Endothelial cell of umbilical vein (primary cell): ENCODE data around the gene LAMC3. TPM values are rescaled to one million over a fixed set of nuclear protein-coding genes. Genes with fewer than 3 reads are reported as not detected.

Experiments
- BruUV-seq: library from RNA; stranded (reverse); fragments of 400-500 nt; replicated peaks from 2 replicates; lab custom pipeline; 2021; lab: Mats Ljungman, UMichigan
- CTCF ChIA-PET: fragments of 300-600, 350-600 bp; sonication (Branson Sonifier 250); formaldehyde crosslinking; loops from one replicate; lab custom pipeline; 2021; ENCODE audit warnings: antibody characterized with exemption, inconsistent platforms; lab: Charles Lee
- POLR2A ChIA-PET: fragments of 300-600, 350-600 bp; sonication (Branson Sonifier 250); formaldehyde crosslinking; loops from one replicate; lab custom pipeline; 2021; ENCODE audit warnings: antibody characterized with exemption, inconsistent platforms; lab: Charles Lee
- DNase-seq: peaks from one replicate; pipeline ENCODE4 v3.0.0-alpha.2; 2011; ENCODE audit warnings: low read depth, low spot score
- FAIRE-seq: peaks from 2 replicates; lab custom pipeline; 2011; peaks lifted over from hg19 to GRCh38; lab: Jason Lieb, UNC
- H2AFZ ChIP-seq: 2 replicates; pipeline ENCODE4 v1.6.0; 2012; ENCODE audit warnings: low read depth, low read length, control low read depth, inconsistent platforms
- H3K27ac ChIP-seq: 2 replicates; pipeline ENCODE4 v1.5.1; 2011; ENCODE audit warnings: low read depth, mild to moderate bottlenecking, control low read depth, low read length, moderate library complexity; ENCODE audit not compliant: insufficient read depth
- H3K27me3 ChIP-seq, 2 experiments: 2 replicates each; pipeline versions ENCODE4 v1.6.0 to v1.6.1; 2011; ENCODE audit warnings: low read length in 2 of 2, mixed read lengths in 1 of 2; ENCODE audit not compliant: control insufficient read depth in 2 of 2, insufficient read depth in 2 of 2
- H3K36me3 ChIP-seq, 2 experiments: 2 replicates in 1 of 2; 3 replicates in 1 of 2; pipeline ENCODE4 v1.5.1; 2011; ENCODE audit warnings: low read length in 2 of 2, mild to moderate bottlenecking in 1 of 2, moderate library complexity in 1 of 2; ENCODE audit not compliant: control insufficient read depth in 2 of 2, insufficient read depth in 2 of 2; ENCODE audit errors: extremely low read depth in 1 of 2
- H3K4me1 ChIP-seq: 3 replicates; pipeline ENCODE4 v1.5.1; 2011; ENCODE audit warnings: mild to moderate bottlenecking, low read length; ENCODE audit not compliant: control insufficient read depth, insufficient read depth; ENCODE audit errors: extremely low read depth
- H3K4me2 ChIP-seq: 2 replicates; pipeline ENCODE4 v1.6.1; 2011; ENCODE audit warnings: low read length, control low read depth, mixed read lengths; ENCODE audit not compliant: insufficient read depth
- H3K4me3 ChIP-seq, 3 experiments: fragments of 200-600 bp in 1 of 3; sonication (generic), shearing (Covaris generic) in 1 of 3; replicated peaks in 1 of 3; 2 replicates each; pipeline ENCODE4 v1.5.1; 2011 to 2016; ENCODE audit warnings: control low read depth in 3 of 3, low read length in 3 of 3, mild to moderate bottlenecking in 2 of 3, inconsistent platforms in 1 of 3, low read depth in 1 of 3, moderate library complexity in 1 of 3; ENCODE audit not compliant: insufficient read depth in 1 of 3
- H3K79me2 ChIP-seq: 2 replicates; pipeline ENCODE4 v1.6.0; 2012; ENCODE audit warnings: low read length, inconsistent platforms; ENCODE audit not compliant: control insufficient read depth, insufficient read depth
- H3K9ac ChIP-seq: replicated peaks from 2 replicates; pipeline ENCODE3; 2011; ENCODE audit warnings: low read length, control low read depth; ENCODE audit not compliant: insufficient read depth; ENCODE audit errors: extremely low read depth
- H3K9me1 ChIP-seq: replicated peaks from 3 replicates; pipeline ENCODE4 v1.6.0; 2011; ENCODE audit warnings: mild to moderate bottlenecking, low read length; ENCODE audit not compliant: control insufficient read depth, insufficient read depth; ENCODE audit errors: extremely low read depth
- H3K9me3 ChIP-seq: replicated peaks from 2 replicates; pipeline ENCODE4 v1.5.1; 2012; ENCODE audit warnings: low read length, inconsistent platforms; ENCODE audit not compliant: control insufficient read depth, insufficient read depth
- H4K20me1 ChIP-seq: replicated peaks from 2 replicates; pipeline ENCODE3; 2011; ENCODE audit warnings: mild to moderate bottlenecking, low read length; ENCODE audit not compliant: control insufficient read depth, insufficient read depth; ENCODE audit errors: extremely low read depth
- EZH2 ChIP-seq: IDR thresholded peaks from 2 replicates; pipeline ENCODE4 v1.6.1; 2012; ENCODE audit warnings: borderline replicate concordance, low read depth, mild to moderate bottlenecking, moderate library complexity, low read length, inconsistent platforms; ENCODE audit not compliant: severe bottlenecking
- FOS ChIP-seq: IDR thresholded peaks from 2 replicates; pipeline ENCODE4 v1.6.1; 2011; ENCODE audit warnings: mild to moderate bottlenecking, low read length, moderate library complexity, borderline replicate concordance; ENCODE audit not compliant: insufficient read depth
- GATA2 ChIP-seq: IDR thresholded peaks from 2 replicates; pipeline ENCODE4 v1.7.0; 2011; ENCODE audit warnings: low read depth, mild to moderate bottlenecking, moderate library complexity, mixed read lengths, low read length; ENCODE audit not compliant: insufficient read length, insufficient read depth
- JUN ChIP-seq: IDR thresholded peaks from 2 replicates; pipeline ENCODE4 v1.6.1; 2011; ENCODE audit warnings: borderline replicate concordance, low read depth; ENCODE audit not compliant: insufficient read length, insufficient read depth
- MYC ChIP-seq: IDR thresholded peaks from one replicate; pipeline ENCODE4 v1.6.1; 2011; ENCODE audit warnings: mild to moderate bottlenecking, low read depth, low read length
- POLR2A ChIP-seq: IDR thresholded peaks from 2 replicates; pipeline ENCODE4 v1.6.1; 2012; ENCODE audit warnings: low read depth, mild to moderate bottlenecking, control low read depth, low read length
- POLR2AphosphoS5 ChIP-seq: IDR thresholded peaks from 2 replicates; pipeline ENCODE4 v1.6.1; 2012; ENCODE audit warnings: low read depth, mild to moderate bottlenecking, control low read depth, low read length, moderate library complexity; ENCODE audit not compliant: insufficient read depth
- dilution Hi-C: fragments of 300-500 bp; cut with MboI; formaldehyde crosslinking; loops from one replicate; pipeline ENCODE4 v1.15.0; 2019; ENCODE audit warnings: low sequenced_read_pairs; ENCODE audit not compliant: extremely low pct_ligation_motif_present
- intact Hi-C: fragments of 100-400 bp; cut with micrococcal nuclease; formaldehyde crosslinking; loops from one replicate; pipeline ENCODE4 v1.10.0; 2022
- polyA plus RNA-seq, 4 experiments: library from polyadenylated mRNA; depleted of rRNA in 3 of 4; stranded (reverse) in 3 of 4; unstranded in 1 of 4; fragments of >200 nt; gene quantifications; 2 replicates each; pipeline versions ENCODE4 v1.2.1 to v1.2.3, GENCODE V29; 2011 to 2012; ENCODE audit warnings: missing spikeins in 1 of 4
- total RNA-seq: library from RNA; stranded (reverse); gene quantifications from 2 replicates; pipeline ENCODE4 v1.2.3, GENCODE V29; 2021
- TF ChIP-seq, protein P1 (sequence below), 2 donors: IDR thresholded peaks; 1 replicate in 1 of 2; 2 replicates in 1 of 2; pipeline ENCODE4 v1.5.1; 2011; ENCODE audit warnings: low read length in 2 of 2, mild to moderate bottlenecking in 2 of 2, moderate library complexity in 2 of 2, control low read depth in 1 of 2, inconsistent platforms in 1 of 2, low read depth in 1 of 2; ENCODE audit not compliant: insufficient read depth in 1 of 2; ENCODE audit errors: extremely low read depth in 1 of 2
- TF ChIP-seq, protein P2 (sequence below): IDR thresholded peaks from 2 replicates; pipeline ENCODE4 v1.6.1; 2011; ENCODE audit not compliant: insufficient read depth, insufficient read length

Gene LAMC3
- total and polyA plus RNA-seq, 2 donors (not counting 3 experiments of a cell fraction or from before 2014, with no cell fraction given) = 0.18 to 0.38 TPM

DNA sequence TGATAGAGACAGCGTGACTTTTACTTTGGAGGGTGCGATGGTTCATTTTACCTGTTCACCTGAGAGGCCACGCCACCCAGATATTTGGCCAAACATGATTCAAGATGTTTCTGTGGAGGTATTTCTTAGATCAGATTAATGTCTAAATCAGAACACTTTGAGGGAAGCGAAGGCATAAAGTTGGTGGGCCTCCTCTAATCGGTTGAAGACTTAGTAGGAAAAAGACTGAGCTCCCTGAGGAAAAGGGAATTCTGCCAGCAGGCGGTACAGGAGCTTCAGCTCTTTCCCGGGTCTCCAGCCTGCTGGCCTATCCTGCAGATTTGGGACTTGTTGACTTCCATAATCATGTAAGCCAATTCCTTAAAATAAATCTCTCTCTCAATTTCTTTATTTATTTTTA, 7.0 kb upstream of the LAMC3 start:
- TF ChIP-seq MYC = no peak
- TF ChIP-seq POLR2AphosphoS5 = no peak
- no peak for TF ChIP-seq FOS
- TF ChIP-seq GATA2 = no peak
- FAIRE-seq = no peak
- Histone ChIP-seq H3K79me2 (no peaks in the 10 kb centered on the region), H3K4me1 (no peaks in the 10 kb centered on the region), H3K27me3 (peaks cover 5 to 13% of the 10 kb centered on the region in 2 experiments), H2AFZ (no peak overlapping the region), H3K9me3 (no peaks in the 10 kb centered on the region), H3K36me3 (no peaks in the 10 kb centered on the region), H3K9me1 (no peaks in the 10 kb centered on the region), H3K9ac (no peak overlapping the region), H3K27ac (no peak overlapping the region), H4K20me1 (no peaks in the 10 kb centered on the region), H3K4me2 (no peak overlapping the region), H3K4me3 (no peak overlapping the region)
- dilution Hi-C loops = no loop called here
- intact Hi-C loops = no loop called here
- DNase-seq = no peak
- CTCF ChIA-PET = interaction anchor here (0.9 to 10.2 kb wide), 4 partner anchors 9 to 301 kb away, joined by 3 to 181 read pairs (median 4); no protein-coding TSS in a partner anchor
- POLR2A ChIA-PET = no interaction called here
- BruUV-seq = no TSS peak

DNA sequence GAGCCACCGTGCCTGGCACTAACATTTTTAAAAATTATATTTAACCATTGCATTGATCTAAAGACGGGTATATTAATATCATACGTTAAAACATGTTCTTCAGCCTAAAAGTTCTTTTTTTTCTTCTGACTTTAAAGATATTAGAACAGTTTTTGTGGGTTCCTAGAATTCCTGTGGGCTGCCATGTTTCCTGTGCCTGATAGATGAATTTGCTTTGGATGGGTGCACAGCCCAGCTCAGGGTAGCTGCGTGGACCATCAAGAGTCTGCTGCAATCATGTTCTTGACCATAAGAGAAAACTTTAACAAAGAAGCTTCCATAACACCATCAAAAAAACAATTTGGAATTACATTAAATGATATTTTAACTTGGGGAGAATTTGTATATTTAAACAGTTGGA, 2.4 kb upstream of the LAMC3 start:
- POLR2A ChIA-PET = no interaction called here
- no peak overlapping the region for H3K4me2 ChIP-seq
- no peaks in the 10 kb centered on the region for H3K36me3 ChIP-seq
- no peak overlapping the region for H3K4me3 ChIP-seq
- CTCF ChIA-PET = interaction anchor here (1.1 to 3.3 kb wide), 3 partner anchors 8 to 306 kb away, joined by 3 to 11 read pairs (median 5); no protein-coding TSS in a partner anchor
- intact Hi-C loops (no loop called here), dilution Hi-C loops (no loop called here)
- peaks cover 16 to 19% of the 10 kb centered on the region in 2 experiments for H3K27me3 ChIP-seq
- FAIRE-seq (no peak), DNase-seq (no peak)
- no peaks in the 10 kb centered on the region for H3K79me2 ChIP-seq
- H3K27ac ChIP-seq = no peak overlapping the region
- TF ChIP-seq POLR2A (no peak), FOS (no peak), POLR2AphosphoS5 (no peak), EZH2 (no peak), MYC (no peak), JUN (no peak), GATA2 (no peak)
- TF ChIP-seq, protein P1, sequence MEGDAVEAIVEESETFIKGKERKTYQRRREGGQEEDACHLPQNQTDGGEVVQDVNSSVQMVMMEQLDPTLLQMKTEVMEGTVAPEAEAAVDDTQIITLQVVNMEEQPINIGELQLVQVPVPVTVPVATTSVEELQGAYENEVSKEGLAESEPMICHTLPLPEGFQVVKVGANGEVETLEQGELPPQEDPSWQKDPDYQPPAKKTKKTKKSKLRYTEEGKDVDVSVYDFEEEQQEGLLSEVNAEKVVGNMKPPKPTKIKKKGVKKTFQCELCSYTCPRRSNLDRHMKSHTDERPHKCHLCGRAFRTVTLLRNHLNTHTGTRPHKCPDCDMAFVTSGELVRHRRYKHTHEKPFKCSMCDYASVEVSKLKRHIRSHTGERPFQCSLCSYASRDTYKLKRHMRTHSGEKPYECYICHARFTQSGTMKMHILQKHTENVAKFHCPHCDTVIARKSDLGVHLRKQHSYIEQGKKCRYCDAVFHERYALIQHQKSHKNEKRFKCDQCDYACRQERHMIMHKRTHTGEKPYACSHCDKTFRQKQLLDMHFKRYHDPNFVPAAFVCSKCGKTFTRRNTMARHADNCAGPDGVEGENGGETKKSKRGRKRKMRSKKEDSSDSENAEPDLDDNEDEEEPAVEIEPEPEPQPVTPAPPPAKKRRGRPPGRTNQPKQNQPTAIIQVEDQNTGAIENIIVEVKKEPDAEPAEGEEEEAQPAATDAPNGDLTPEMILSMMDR (IDR thresholded peaks at IDR 0.05; ENCODE audit: extremely low read depth in 1 of 2, insufficient read depth in 1 of 2, low read depth in 1 of 2, low read length in 2 of 2) = no peak
- TF ChIP-seq, protein P2, sequence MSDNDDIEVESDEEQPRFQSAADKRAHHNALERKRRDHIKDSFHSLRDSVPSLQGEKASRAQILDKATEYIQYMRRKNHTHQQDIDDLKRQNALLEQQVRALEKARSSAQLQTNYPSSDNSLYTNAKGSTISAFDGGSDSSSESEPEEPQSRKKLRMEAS = no peak
- no peaks in the 10 kb centered on the region for H4K20me1 ChIP-seq
- no TSS peak for BruUV-seq
- no peak overlapping the region for H2AFZ ChIP-seq
- no peaks in the 10 kb centered on the region for H3K9me3 ChIP-seq
- H3K9ac ChIP-seq = no peak overlapping the region
- H3K9me1 ChIP-seq = no peaks in the 10 kb centered on the region
- no peaks in the 10 kb centered on the region for H3K4me1 ChIP-seq
